Measurements from ENCODE around the gene PTPN18.
"Not testable (repeated sequence)": the region's sequence is repeated elsewhere in the genome, so short reads cannot be mapped to it uniquely, and the experiment has no call there.

Gene PTPN18

DNA sequence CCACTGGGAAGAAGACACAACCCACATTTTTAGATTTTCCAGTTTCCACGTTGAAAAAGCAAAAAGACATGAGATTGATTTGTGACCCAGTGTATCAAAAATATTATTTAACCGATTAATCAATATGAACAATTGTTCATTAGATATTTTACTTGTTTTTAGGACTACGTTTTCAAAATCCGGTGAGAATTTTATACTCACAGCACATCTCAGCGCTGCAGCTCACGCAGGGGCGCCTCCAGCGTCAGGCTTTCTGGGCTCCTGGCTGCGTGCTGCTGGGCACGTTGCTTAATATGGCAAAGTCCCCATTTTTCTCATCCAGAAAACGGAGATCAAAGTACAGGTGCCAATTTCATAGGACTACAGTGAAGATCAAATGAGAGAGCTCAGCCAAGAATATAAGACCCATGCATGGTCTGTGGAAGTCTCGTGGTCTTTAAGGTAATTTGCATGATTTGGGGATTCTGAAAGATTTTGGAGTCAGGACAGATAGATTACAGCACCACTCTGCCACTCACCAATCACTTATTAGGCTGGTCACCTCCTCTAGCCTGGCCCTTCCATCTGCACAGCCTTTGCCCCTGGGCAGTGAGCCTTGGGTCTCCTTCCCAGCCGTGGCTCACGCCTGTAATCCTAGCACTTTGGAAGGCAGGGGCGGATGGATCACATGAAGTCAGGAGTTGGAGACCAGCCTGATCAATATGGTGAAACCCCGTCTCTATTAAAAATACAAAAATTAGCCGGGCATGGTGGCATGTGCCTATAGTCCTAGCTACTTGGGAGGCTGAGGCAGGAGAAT lies 36.2 kb downstream of the PTPN18 start:
- H3K4me3 Mint-ChIP-seq, result peak overlapping the region; percentile 83 to 86 (median 86)
- H3K4me1 Mint-ChIP-seq, result peaks cover 17% of the 10 kb centered on the region
- H3K27ac Mint-ChIP-seq, result peak overlapping the region; percentile 53 to 73 (median 56)
- TF ChIP-seq, protein P1, sequence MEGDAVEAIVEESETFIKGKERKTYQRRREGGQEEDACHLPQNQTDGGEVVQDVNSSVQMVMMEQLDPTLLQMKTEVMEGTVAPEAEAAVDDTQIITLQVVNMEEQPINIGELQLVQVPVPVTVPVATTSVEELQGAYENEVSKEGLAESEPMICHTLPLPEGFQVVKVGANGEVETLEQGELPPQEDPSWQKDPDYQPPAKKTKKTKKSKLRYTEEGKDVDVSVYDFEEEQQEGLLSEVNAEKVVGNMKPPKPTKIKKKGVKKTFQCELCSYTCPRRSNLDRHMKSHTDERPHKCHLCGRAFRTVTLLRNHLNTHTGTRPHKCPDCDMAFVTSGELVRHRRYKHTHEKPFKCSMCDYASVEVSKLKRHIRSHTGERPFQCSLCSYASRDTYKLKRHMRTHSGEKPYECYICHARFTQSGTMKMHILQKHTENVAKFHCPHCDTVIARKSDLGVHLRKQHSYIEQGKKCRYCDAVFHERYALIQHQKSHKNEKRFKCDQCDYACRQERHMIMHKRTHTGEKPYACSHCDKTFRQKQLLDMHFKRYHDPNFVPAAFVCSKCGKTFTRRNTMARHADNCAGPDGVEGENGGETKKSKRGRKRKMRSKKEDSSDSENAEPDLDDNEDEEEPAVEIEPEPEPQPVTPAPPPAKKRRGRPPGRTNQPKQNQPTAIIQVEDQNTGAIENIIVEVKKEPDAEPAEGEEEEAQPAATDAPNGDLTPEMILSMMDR (IDR thresholded peaks at IDR 0.05; ENCODE audit: unreplicated experiment in 3 of 3), result no peak
- no peaks in the 10 kb centered on the region for H3K36me3 Mint-ChIP-seq (ENCODE audit: low read depth)
- peaks cover 15% of the 10 kb centered on the region for H3K27me3 Mint-ChIP-seq (ENCODE audit: low read depth)
- H3K9me3 Mint-ChIP-seq, result no peaks in the 10 kb centered on the region

DNA sequence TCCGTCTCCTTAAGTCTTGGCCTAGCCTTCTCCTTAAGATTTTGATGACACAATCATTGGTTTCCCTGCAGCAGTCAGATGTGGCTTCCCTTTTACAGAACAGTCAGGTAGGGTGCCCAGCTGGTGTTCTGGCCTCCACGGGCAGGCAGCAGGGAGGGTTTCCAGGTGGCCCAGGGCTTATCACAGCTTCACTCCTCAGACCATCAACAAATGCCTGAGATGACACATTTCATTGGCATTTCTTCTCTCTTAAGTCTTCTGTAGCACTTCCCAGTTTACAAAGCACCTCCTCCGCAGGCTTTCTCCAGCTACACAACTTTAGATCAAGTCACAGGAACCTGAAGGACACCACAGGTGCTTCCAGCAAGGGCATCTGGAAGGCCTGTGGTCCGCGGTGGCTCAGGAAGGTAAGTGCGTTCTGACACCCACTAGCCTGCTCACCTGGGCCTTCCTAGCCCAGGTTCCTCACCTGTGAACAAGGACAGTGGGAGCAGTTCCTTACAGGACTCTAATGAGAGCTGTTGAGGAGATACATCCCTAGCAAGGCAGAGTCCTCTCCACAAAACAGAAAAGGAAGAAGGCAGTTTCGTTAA lies 37.6 kb downstream of the PTPN18 start:
- Mint-ChIP-seq H3K27me3 (ENCODE audit: low read depth) (peaks cover 15% of the 10 kb centered on the region), H3K27ac (peak overlapping the region in 1 of 3 experiments; percentile 27), H3K4me1 (peaks cover 13% of the 10 kb centered on the region), H3K36me3 (ENCODE audit: low read depth) (no peaks in the 10 kb centered on the region), H3K9me3 (no peaks in the 10 kb centered on the region), H3K4me3 (peak overlapping the region; percentile 55 to 72 (median 70))
- TF ChIP-seq, protein P1 (IDR thresholded peaks at IDR 0.05; ENCODE audit: unreplicated experiment in 3 of 3), result no peak

DNA sequence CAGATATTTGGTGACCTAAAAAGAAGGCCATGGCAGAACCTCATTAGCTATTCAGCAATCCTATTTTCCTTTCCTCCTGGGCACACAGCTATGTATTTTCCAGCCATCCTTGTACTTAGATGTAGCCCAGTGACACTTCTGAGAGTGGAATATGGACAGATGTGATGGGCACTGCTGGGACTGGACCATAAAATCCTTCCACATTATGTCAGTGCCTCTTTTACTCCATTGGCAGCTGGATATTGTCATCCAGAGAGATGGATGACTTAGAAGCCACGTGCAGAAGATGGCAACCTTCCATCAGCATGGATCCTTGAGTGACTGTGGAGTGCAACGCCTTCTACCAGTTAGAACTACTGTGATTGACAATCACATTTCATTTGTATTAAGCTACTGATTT lies 50.4 kb downstream of the PTPN18 start:
- not testable (repeated sequence) for H3K4me3 Mint-ChIP-seq; H3K4me1 Mint-ChIP-seq; H3K9me3 Mint-ChIP-seq; H3K36me3 Mint-ChIP-seq (ENCODE audit: low read depth); H3K27me3 Mint-ChIP-seq (ENCODE audit: low read depth); H3K27ac Mint-ChIP-seq

DNA sequence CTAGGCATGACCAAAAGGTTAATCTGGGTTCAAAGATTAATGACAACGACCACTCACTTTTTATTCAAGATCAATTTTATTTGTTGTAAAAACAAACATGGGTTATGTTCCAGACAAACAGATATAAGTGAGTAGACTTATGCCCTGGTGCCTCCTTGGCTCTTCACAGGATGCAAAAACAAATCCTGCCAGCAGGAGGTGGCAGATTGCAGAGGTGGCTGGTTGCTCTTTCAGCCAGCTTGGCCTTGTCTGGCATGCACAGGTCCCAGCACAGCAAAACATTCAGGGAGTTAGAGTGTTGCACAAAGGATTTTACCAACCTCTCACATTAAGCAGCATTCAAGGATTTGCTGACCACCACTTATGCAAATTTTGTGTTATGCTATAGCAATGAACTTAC lies 60.8 kb downstream of the PTPN18 start:
- not testable (repeated sequence) for H3K9me3 Mint-ChIP-seq; H3K4me3 Mint-ChIP-seq; H3K27me3 Mint-ChIP-seq (ENCODE audit: low read depth); H3K4me1 Mint-ChIP-seq; H3K27ac Mint-ChIP-seq; H3K36me3 Mint-ChIP-seq (ENCODE audit: low read depth)

DNA sequence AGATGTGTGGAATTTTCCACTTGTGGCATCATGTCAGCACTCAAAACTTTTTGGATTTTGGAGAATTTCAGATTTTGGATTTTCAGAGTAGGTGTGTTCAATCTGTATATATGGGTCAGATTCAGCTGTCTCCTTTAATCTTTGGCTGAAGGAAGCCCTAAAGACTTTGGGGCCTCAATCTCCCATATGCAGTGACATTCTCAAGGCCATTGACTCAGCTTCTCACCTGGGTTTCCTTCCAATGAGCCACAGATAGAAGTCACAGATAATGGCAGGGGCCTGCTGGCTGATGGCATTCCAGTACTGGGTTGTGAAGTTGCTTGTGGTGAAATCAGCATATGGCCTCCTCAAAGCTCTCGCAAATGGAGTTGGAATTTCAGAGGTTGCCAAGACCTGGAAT lies 63.0 kb downstream of the PTPN18 start:
- not testable (repeated sequence) for H3K4me1 Mint-ChIP-seq; H3K36me3 Mint-ChIP-seq (ENCODE audit: low read depth)

More for the DNA sequence above, 63.0 kb downstream of the PTPN18 start:
- not testable (repeated sequence) for H3K27ac Mint-ChIP-seq; H3K9me3 Mint-ChIP-seq; H3K27me3 Mint-ChIP-seq (ENCODE audit: low read depth); H3K4me3 Mint-ChIP-seq

Data from nephron (organoid).